GM23338 (cell line): ENCODE data around the gene ARID3B. TPM values are rescaled to one million over a fixed set of nuclear protein-coding genes. Genes with fewer than 3 reads are reported as not detected.

Experiments used
- ATAC-seq: fragments of 200-7000 bp; cut with Tn5 transposase; 3 replicates; pipeline ENCODE4 v1.9.1; 2020
- DNase-seq: peaks from one replicate; pipeline ENCODE4 v3.0.0-alpha.2; 2015; ENCODE audit warnings: low spot score
- H2AFZ ChIP-seq: fragments of 200-600 bp; sonication (generic); 2 replicates; pipeline ENCODE4 v1.8.0; 2016; ENCODE audit warnings: antibody characterized with exemption, mild to moderate bottlenecking, moderate library complexity
- H3F3A ChIP-seq: fragments of 200-600 bp; sonication (generic); replicated peaks from 2 replicates; pipeline ENCODE4 v1.8.0; 2017; ENCODE audit warnings: antibody characterized with exemption, mixed run types, low read depth
- H3K27ac ChIP-seq: fragments of 200-600 bp; sonication (generic); 2 replicates; pipeline ENCODE4 v1.6.1; 2016; ENCODE audit warnings: low read depth
- H3K27me3 ChIP-seq: fragments of 200-600 bp; sonication (generic); 2 replicates; pipeline ENCODE4 v1.8.0; 2016; ENCODE audit warnings: mild to moderate bottlenecking, mixed run types, moderate library complexity; ENCODE audit not compliant: insufficient read depth
- H3K36me3 ChIP-seq: fragments of 200-600 bp; sonication (generic); 2 replicates; pipeline ENCODE4 v1.8.0; 2016; ENCODE audit warnings: mild to moderate bottlenecking; ENCODE audit not compliant: insufficient read depth
- H3K4me1 ChIP-seq: fragments of 200-600 bp; sonication (generic); 2 replicates; pipeline ENCODE4 v1.8.0; 2016; ENCODE audit warnings: mild to moderate bottlenecking, moderate library complexity; ENCODE audit not compliant: insufficient read depth
- H3K4me2 ChIP-seq: fragments of 200-600 bp; sonication (generic); 2 replicates; pipeline ENCODE4 v1.7.1; 2017; ENCODE audit warnings: mixed run types
- H3K4me3 ChIP-seq: fragments of 200-600 bp; sonication (generic); 2 replicates; pipeline ENCODE4 v1.6.1; 2016; ENCODE audit warnings: mixed run types
- H3K79me2 ChIP-seq: fragments of 200-600 bp; sonication (generic); replicated peaks from 2 replicates; pipeline ENCODE4 v1.8.0; 2017; ENCODE audit warnings: mild to moderate bottlenecking; ENCODE audit not compliant: insufficient read depth
- H3K9me2 ChIP-seq: fragments of 200-600 bp; sonication (generic); 2 replicates; pipeline ENCODE4 v1.8.0; 2017; ENCODE audit not compliant: insufficient read depth
- H4K20me1 ChIP-seq: fragments of 200-600 bp; sonication (generic); replicated peaks from 2 replicates; pipeline ENCODE4 v1.8.0; 2017; ENCODE audit warnings: mild to moderate bottlenecking; ENCODE audit not compliant: insufficient read depth
- H3K27ac Mint-ChIP-seq: 2 replicates; pipeline ENCODE4 v1.8.0; 2020; ENCODE audit warnings: inconsistent platforms, mild to moderate bottlenecking, moderate library complexity, mixed read lengths
- H3K27me3 Mint-ChIP-seq: 3 replicates; pipeline ENCODE4 v1.8.0; 2022; ENCODE audit warnings: low read depth, mild to moderate bottlenecking, moderate library complexity, mixed read lengths, inconsistent platforms; ENCODE audit not compliant: insufficient read depth, poor library complexity
- H3K36me3 Mint-ChIP-seq: 3 replicates; pipeline ENCODE4 v1.8.0; 2021; ENCODE audit warnings: low read depth, mild to moderate bottlenecking, inconsistent platforms, moderate library complexity, mixed read lengths
- H3K4me1 Mint-ChIP-seq: 3 replicates; pipeline ENCODE4 v1.8.0; 2020; ENCODE audit warnings: mild to moderate bottlenecking, inconsistent platforms, mixed read lengths
- H3K4me3 Mint-ChIP-seq: 3 replicates; pipeline ENCODE4 v1.8.0; 2021; ENCODE audit warnings: moderate library complexity, mild to moderate bottlenecking, inconsistent platforms, mixed read lengths
- H3K9me3 Mint-ChIP-seq: 3 replicates; pipeline ENCODE4 v1.8.0; 2020; ENCODE audit warnings: moderate library complexity, mild to moderate bottlenecking, inconsistent platforms, mixed read lengths
- CREB1 ChIP-seq: fragments of 250-450 bp; sonication (Bioruptor Pico); IDR thresholded peaks from 2 replicates; pipeline ENCODE4 v1.5.0; 2020; ENCODE audit warnings: low read depth, mild to moderate bottlenecking, moderate library complexity
- EZH2 ChIP-seq: fragments of 200-600 bp; sonication (generic); IDR thresholded peaks from one replicate; pipeline ENCODE4 v1.8.0; 2017; ENCODE audit warnings: antibody characterized with exemption, mild to moderate bottlenecking, low read depth; ENCODE audit not compliant: unreplicated experiment
- EZH2phosphoT487 ChIP-seq: fragments of 200-600 bp; sonication (generic); IDR thresholded peaks from one replicate; pipeline ENCODE4 v1.8.1; 2018; ENCODE audit warnings: antibody characterized with exemption; ENCODE audit not compliant: unreplicated experiment
- JUNB ChIP-seq: IDR thresholded peaks from one replicate; pipeline ENCODE4 v1.6.1; 2016; ENCODE audit warnings: antibody characterized with exemption; ENCODE audit not compliant: unreplicated experiment
- NANOG ChIP-seq: IDR thresholded peaks from 2 replicates; pipeline ENCODE4 v1.6.1; 2016; ENCODE audit warnings: antibody characterized with exemption, borderline replicate concordance
- POLR2AphosphoS5 ChIP-seq: IDR thresholded peaks from 2 replicates; pipeline ENCODE4 v1.6.1; 2016; ENCODE audit warnings: antibody characterized with exemption, low read depth
- REST ChIP-seq: IDR thresholded peaks from one replicate; pipeline ENCODE4 v1.6.1; 2018; ENCODE audit warnings: antibody characterized with exemption; ENCODE audit not compliant: unreplicated experiment
- STAT1 ChIP-seq: IDR thresholded peaks from one replicate; pipeline ENCODE4 v1.6.1; 2016; ENCODE audit warnings: antibody characterized with exemption; ENCODE audit not compliant: unreplicated experiment
- ZNF331 ChIP-seq: fragments of 250-450 bp; sonication (Bioruptor Pico); IDR thresholded peaks from 2 replicates; pipeline ENCODE4 v1.5.0; 2020; ENCODE audit warnings: low read depth, mild to moderate bottlenecking, moderate library complexity
- polyA plus RNA-seq: library from polyadenylated mRNA; unstranded; fragments of >200 nt; fragmentation: Nextera tagmentation; extraction: Ambion mirVana; gene quantifications from 2 replicates; pipeline ENCODE4 v1.2.1, GENCODE V29; 2016
- total RNA-seq: library from RNA; depleted of rRNA; stranded (reverse); fragments of >200 nt; shearing (Covaris generic); gene quantifications from 2 replicates; pipeline ENCODE4 v1.2.3, GENCODE V29; 2014
- TF ChIP-seq, protein P1 (sequence below): fragments of 250-450 bp; sonication (Bioruptor Pico); IDR thresholded peaks from 2 replicates; pipeline ENCODE4 v1.5.0; 2020; ENCODE audit warnings: mild to moderate bottlenecking, moderate library complexity
- TF ChIP-seq, protein P2 (sequence below): IDR thresholded peaks from 2 replicates; pipeline ENCODE4 v1.6.1; 2016; ENCODE audit warnings: antibody characterized with exemption
- TF ChIP-seq, protein P3 (sequence below), 2 experiments: fragments of 200-600 bp in 1 of 2; sonication (generic) in 1 of 2; conservative IDR thresholded peaks; 2 replicates each; pipeline versions ENCODE4 v1.5.1 to v1.6.1; 2016 to 2017; ENCODE audit warnings: antibody characterized with exemption in 2 of 2, low read depth in 2 of 2, mild to moderate bottlenecking in 2 of 2, moderate library complexity in 1 of 2

Gene ARID3B
- total and polyA plus RNA-seq, 2 experiments from 2014 or later, result 65.5 to 147 TPM

- TF ChIP-seq, protein P1, sequence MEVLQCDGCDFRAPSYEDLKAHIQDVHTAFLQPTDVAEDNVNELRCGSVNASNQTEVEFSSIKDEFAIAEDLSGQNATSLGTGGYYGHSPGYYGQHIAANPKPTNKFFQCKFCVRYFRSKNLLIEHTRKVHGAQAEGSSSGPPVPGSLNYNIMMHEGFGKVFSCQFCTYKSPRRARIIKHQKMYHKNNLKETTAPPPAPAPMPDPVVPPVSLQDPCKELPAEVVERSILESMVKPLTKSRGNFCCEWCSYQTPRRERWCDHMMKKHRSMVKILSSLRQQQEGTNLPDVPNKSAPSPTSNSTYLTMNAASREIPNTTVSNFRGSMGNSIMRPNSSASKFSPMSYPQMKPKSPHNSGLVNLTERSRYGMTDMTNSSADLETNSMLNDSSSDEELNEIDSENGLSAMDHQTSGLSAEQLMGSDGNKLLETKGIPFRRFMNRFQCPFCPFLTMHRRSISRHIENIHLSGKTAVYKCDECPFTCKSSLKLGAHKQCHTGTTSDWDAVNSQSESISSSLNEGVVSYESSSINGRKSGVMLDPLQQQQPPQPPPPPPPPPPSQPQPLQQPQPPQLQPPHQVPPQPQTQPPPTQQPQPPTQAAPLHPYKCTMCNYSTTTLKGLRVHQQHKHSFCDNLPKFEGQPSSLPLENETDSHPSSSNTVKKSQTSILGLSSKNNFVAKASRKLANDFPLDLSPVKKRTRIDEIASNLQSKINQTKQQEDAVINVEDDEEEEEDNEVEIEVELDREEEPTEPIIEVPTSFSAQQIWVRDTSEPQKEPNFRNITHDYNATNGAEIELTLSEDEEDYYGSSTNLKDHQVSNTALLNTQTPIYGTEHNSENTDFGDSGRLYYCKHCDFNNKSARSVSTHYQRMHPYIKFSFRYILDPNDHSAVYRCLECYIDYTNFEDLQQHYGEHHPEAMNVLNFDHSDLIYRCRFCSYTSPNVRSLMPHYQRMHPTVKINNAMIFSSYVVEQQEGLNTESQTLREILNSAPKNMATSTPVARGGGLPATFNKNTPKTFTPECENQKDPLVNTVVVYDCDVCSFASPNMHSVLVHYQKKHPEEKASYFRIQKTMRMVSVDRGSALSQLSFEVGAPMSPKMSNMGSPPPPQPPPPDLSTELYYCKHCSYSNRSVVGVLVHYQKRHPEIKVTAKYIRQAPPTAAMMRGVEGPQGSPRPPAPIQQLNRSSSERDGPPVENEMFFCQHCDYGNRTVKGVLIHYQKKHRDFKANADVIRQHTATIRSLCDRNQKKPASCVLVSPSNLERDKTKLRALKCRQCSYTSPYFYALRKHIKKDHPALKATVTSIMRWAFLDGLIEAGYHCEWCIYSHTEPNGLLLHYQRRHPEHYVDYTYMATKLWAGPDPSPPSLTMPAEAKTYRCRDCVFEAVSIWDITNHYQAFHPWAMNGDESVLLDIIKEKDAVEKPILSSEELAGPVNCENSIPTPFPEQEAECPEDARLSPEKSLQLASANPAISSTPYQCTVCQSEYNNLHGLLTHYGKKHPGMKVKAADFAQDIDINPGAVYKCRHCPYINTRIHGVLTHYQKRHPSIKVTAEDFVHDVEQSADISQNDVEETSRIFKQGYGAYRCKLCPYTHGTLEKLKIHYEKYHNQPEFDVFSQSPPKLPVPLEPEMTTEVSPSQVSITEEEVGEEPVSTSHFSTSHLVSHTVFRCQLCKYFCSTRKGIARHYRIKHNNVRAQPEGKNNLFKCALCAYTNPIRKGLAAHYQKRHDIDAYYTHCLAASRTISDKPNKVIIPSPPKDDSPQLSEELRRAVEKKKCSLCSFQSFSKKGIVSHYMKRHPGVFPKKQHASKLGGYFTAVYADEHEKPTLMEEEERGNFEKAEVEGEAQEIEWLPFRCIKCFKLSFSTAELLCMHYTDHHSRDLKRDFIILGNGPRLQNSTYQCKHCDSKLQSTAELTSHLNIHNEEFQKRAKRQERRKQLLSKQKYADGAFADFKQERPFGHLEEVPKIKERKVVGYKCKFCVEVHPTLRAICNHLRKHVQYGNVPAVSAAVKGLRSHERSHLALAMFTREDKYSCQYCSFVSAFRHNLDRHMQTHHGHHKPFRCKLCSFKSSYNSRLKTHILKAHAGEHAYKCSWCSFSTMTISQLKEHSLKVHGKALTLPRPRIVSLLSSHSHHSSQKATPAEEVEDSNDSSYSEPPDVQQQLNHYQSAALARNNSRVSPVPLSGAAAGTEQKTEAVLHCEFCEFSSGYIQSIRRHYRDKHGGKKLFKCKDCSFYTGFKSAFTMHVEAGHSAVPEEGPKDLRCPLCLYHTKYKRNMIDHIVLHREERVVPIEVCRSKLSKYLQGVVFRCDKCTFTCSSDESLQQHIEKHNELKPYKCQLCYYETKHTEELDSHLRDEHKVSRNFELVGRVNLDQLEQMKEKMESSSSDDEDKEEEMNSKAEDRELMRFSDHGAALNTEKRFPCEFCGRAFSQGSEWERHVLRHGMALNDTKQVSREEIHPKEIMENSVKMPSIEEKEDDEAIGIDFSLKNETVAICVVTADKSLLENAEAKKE (CRISPR knock-in tag), result no peak
- no peak for TF ChIP-seq ZNF331 (CRISPR knock-in tag)
- TF ChIP-seq CREB1, result no peak
- no peak for TF ChIP-seq EZH2
Measured at GRCh38 chr15:74622758-74623157, 81.7 kb downstream of the ARID3B start (continued).

- H4K20me1 ChIP-seq, result peaks cover 14% of the 10 kb centered on the region
- ATAC-seq (no peak), DNase-seq (no peak)
- H3K9me3 Mint-ChIP-seq, result no peaks in the 10 kb centered on the region; the same call in 2 of the 3 replicates
- no peaks in the 10 kb centered on the region for H3K9me2 ChIP-seq
- no peak overlapping the region for H3K27ac ChIP-seq
- H3F3A ChIP-seq, result peaks cover 18% of the 10 kb centered on the region; the same call in 1 of the 2 replicates
- H3K27me3 ChIP-seq, result no peaks in the 10 kb centered on the region
- peaks cover 96% of the 10 kb centered on the region for H3K36me3 Mint-ChIP-seq
- H3K27me3 Mint-ChIP-seq, result peaks cover 23% of the 10 kb centered on the region
- TF ChIP-seq STAT1 (no peak), POLR2AphosphoS5 (no peak), EZH2 (no peak), REST (no peak), EZH2phosphoT487 (no peak), NANOG (no peak), ZNF331 (CRISPR knock-in tag) (no peak), JUNB (no peak)
- TF ChIP-seq, protein P2, sequence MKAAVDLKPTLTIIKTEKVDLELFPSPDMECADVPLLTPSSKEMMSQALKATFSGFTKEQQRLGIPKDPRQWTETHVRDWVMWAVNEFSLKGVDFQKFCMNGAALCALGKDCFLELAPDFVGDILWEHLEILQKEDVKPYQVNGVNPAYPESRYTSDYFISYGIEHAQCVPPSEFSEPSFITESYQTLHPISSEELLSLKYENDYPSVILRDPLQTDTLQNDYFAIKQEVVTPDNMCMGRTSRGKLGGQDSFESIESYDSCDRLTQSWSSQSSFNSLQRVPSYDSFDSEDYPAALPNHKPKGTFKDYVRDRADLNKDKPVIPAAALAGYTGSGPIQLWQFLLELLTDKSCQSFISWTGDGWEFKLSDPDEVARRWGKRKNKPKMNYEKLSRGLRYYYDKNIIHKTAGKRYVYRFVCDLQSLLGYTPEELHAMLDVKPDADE, result no peak
- TF ChIP-seq, protein P3, sequence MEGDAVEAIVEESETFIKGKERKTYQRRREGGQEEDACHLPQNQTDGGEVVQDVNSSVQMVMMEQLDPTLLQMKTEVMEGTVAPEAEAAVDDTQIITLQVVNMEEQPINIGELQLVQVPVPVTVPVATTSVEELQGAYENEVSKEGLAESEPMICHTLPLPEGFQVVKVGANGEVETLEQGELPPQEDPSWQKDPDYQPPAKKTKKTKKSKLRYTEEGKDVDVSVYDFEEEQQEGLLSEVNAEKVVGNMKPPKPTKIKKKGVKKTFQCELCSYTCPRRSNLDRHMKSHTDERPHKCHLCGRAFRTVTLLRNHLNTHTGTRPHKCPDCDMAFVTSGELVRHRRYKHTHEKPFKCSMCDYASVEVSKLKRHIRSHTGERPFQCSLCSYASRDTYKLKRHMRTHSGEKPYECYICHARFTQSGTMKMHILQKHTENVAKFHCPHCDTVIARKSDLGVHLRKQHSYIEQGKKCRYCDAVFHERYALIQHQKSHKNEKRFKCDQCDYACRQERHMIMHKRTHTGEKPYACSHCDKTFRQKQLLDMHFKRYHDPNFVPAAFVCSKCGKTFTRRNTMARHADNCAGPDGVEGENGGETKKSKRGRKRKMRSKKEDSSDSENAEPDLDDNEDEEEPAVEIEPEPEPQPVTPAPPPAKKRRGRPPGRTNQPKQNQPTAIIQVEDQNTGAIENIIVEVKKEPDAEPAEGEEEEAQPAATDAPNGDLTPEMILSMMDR (conservative IDR thresholded peaks at IDR 0.05; ENCODE audit: low read depth in 2 of 2), result no peak
- H3K4me2 ChIP-seq, result no peak overlapping the region
- H3K36me3 ChIP-seq, result peaks cover 24% of the 10 kb centered on the region; the same call in 1 of the 2 replicates
- no peak overlapping the region for H3K4me3 ChIP-seq
- H3K27ac Mint-ChIP-seq, result no peak overlapping the region
- H3K4me1 ChIP-seq, result no peaks in the 10 kb centered on the region
- H3K4me3 Mint-ChIP-seq, result no peak overlapping the region
- H3K4me1 Mint-ChIP-seq, result peaks cover 13% of the 10 kb centered on the region
- peaks cover 7% of the 10 kb centered on the region; the same call in 1 of the 2 replicates for H3K79me2 ChIP-seq
- H2AFZ ChIP-seq, result no peak overlapping the region
Measured at GRCh38 chr15:74624020-74624602, 83.1 kb downstream of the ARID3B start.
